ENCODE data around the gene NME7.

NME7 gene

DNA sequence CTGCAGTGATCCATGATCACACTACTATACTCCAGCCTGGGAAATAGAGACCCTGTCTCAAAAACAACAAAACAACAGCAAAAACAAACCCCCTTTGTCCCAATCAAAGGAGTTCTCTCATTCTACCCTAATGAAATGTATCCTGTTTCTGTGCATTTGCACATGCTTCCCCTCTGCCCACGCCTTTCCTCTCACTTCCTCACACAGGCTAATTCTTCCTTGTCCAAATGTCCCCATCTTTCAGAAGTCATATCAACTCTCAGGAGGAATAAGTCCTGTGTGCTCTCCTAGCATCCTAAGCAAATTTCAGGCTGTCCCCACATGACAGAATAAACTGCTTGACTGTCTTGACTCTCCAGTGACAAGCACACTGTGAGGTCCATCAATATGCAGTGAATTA lies 269.2 kb downstream of the NME7 start:
- TF ChIP-seq, protein P1, sequence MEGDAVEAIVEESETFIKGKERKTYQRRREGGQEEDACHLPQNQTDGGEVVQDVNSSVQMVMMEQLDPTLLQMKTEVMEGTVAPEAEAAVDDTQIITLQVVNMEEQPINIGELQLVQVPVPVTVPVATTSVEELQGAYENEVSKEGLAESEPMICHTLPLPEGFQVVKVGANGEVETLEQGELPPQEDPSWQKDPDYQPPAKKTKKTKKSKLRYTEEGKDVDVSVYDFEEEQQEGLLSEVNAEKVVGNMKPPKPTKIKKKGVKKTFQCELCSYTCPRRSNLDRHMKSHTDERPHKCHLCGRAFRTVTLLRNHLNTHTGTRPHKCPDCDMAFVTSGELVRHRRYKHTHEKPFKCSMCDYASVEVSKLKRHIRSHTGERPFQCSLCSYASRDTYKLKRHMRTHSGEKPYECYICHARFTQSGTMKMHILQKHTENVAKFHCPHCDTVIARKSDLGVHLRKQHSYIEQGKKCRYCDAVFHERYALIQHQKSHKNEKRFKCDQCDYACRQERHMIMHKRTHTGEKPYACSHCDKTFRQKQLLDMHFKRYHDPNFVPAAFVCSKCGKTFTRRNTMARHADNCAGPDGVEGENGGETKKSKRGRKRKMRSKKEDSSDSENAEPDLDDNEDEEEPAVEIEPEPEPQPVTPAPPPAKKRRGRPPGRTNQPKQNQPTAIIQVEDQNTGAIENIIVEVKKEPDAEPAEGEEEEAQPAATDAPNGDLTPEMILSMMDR (conservative IDR thresholded peaks at IDR 0.05; ENCODE audit: low read length) = no peak
- no peaks in the 10 kb centered on the region for H3F3A ChIP-seq (ENCODE audit: low read depth)
- H4K20me1 ChIP-seq (ENCODE audit: insufficient read depth, low read length, poor library complexity, severe bottlenecking) = no peaks in the 10 kb centered on the region
- H3K9me2 ChIP-seq (replicated peaks; ENCODE audit: low read depth, low read length) = no peaks in the 10 kb centered on the region
- H3K27me3 ChIP-seq (ENCODE audit: insufficient read depth, low read length, poor library complexity, severe bottlenecking) = no peaks in the 10 kb centered on the region
- no peak overlapping the region for H2AFZ ChIP-seq (ENCODE audit: low read length)
- H3K79me2 ChIP-seq (ENCODE audit: insufficient read depth, low read length) = no peaks in the 10 kb centered on the region
- no peaks in the 10 kb centered on the region for H3K4me1 ChIP-seq (ENCODE audit: insufficient read depth, low read length, poor library complexity, severe bottlenecking)
- no peaks in the 10 kb centered on the region for H3K9me3 ChIP-seq (ENCODE audit: insufficient read depth, low read depth, low read length)
- no peak overlapping the region for H3K9ac ChIP-seq (ENCODE audit: low read depth, low read length, poor library complexity, severe bottlenecking)
- no peak overlapping the region for H3K4me2 ChIP-seq (ENCODE audit: low read depth, low read length, poor library complexity, severe bottlenecking)
- H3K36me3 ChIP-seq (ENCODE audit: insufficient read depth, low read length) = no peaks in the 10 kb centered on the region
- no peak overlapping the region for H3K4me3 ChIP-seq (ENCODE audit: low read length, poor library complexity, severe bottlenecking)

DNA sequence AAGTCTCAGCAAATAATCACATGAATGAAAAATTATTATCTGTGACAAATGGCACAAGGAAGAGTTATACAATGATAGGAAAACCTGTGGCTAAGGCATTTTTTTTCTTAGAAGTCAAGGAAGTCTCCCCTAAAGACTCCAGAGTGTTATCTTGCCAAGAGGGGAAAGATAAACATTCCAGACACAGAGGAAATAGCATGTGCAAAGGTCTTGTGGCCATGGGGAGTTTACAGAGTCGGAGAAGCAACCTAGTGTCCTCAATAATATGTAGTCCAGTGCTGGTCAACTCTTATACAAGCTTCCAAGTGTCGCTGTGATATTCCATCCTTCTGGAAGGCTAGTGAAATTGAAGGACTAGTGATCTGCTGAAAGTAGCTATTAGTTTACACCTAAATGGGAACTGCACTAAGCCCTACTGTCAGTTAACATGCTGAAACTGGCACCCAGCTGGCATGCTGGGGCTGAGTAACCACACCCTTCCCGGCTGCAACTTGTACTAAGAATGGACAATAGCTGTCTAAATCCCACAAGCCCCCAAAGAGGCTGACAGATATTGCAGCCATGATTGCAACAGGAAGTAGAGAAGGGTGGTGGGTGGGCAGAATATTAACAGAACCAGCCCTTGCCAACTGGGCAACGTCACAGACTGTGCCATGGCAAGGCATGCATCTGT lies 272.6 kb downstream of the NME7 start:
- H3K79me2 ChIP-seq (ENCODE audit: insufficient read depth, low read length) = no peaks in the 10 kb centered on the region
- H3K9ac ChIP-seq (ENCODE audit: low read depth, low read length, poor library complexity, severe bottlenecking) = no peak overlapping the region
- no peak overlapping the region for H3K4me2 ChIP-seq (ENCODE audit: low read depth, low read length, poor library complexity, severe bottlenecking)
- no peaks in the 10 kb centered on the region for H3K4me1 ChIP-seq (ENCODE audit: insufficient read depth, low read length, poor library complexity, severe bottlenecking)
- no peak overlapping the region for H3K4me3 ChIP-seq (ENCODE audit: low read length, poor library complexity, severe bottlenecking)
- no peaks in the 10 kb centered on the region for H3K36me3 ChIP-seq (ENCODE audit: insufficient read depth, low read length)
- H3K9me2 ChIP-seq (replicated peaks; ENCODE audit: low read depth, low read length) = no peaks in the 10 kb centered on the region
- H2AFZ ChIP-seq (ENCODE audit: low read length) = no peak overlapping the region
- H3K9me3 ChIP-seq (ENCODE audit: insufficient read depth, low read depth, low read length) = no peaks in the 10 kb centered on the region
- no peaks in the 10 kb centered on the region for H3F3A ChIP-seq (ENCODE audit: low read depth)
- no peaks in the 10 kb centered on the region for H3K27me3 ChIP-seq (ENCODE audit: insufficient read depth, low read length, poor library complexity, severe bottlenecking)
- TF ChIP-seq, protein P1 (conservative IDR thresholded peaks at IDR 0.05; ENCODE audit: low read length) = no peak
- TF ChIP-seq EZH2phosphoT487 (IDR thresholded peaks at IDR 0.05; ENCODE audit: borderline replicate concordance) = no peak
- H4K20me1 ChIP-seq (ENCODE audit: insufficient read depth, low read length, poor library complexity, severe bottlenecking) = no peaks in the 10 kb centered on the region

DNA sequence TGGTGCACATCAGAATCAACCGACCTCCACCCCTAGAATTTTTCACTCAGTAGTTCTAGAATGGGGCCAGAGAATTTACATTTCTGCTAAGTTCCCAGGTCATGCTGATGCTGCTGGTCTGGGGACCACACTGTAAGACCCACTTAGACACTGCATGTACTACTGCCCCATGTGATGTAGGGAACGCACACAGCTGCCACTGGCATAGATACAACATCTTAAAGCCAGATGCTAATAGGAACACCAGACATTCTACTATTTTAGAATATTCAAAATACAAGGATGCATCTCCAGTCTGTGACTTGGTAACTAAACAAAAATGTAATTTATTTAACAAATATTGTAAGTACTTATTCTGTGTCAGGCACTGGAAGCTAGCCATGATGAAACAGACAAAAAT lies 275.2 kb downstream of the NME7 start:
- TF ChIP-seq EZH2phosphoT487 (IDR thresholded peaks at IDR 0.05; ENCODE audit: borderline replicate concordance) = no peak
- TF ChIP-seq, protein P1 (conservative IDR thresholded peaks at IDR 0.05; ENCODE audit: low read length) = no peak
- H3K4me3 ChIP-seq (ENCODE audit: low read length, poor library complexity, severe bottlenecking) = no peak overlapping the region

More for the DNA sequence above, 275.2 kb downstream of the NME7 start:
- H3K4me2 ChIP-seq (ENCODE audit: low read depth, low read length, poor library complexity, severe bottlenecking) = no peak overlapping the region
- H3K9ac ChIP-seq (ENCODE audit: low read depth, low read length, poor library complexity, severe bottlenecking) = no peak overlapping the region
- H4K20me1 ChIP-seq (ENCODE audit: insufficient read depth, low read length, poor library complexity, severe bottlenecking) = no peaks in the 10 kb centered on the region
- no peaks in the 10 kb centered on the region for H3K27me3 ChIP-seq (ENCODE audit: insufficient read depth, low read length, poor library complexity, severe bottlenecking)
- no peaks in the 10 kb centered on the region for H3F3A ChIP-seq (ENCODE audit: low read depth)
- H3K9me2 ChIP-seq (replicated peaks; ENCODE audit: low read depth, low read length) = no peaks in the 10 kb centered on the region
- no peaks in the 10 kb centered on the region for H3K9me3 ChIP-seq (ENCODE audit: insufficient read depth, low read depth, low read length)
- no peaks in the 10 kb centered on the region for H3K4me1 ChIP-seq (ENCODE audit: insufficient read depth, low read length, poor library complexity, severe bottlenecking)
- H2AFZ ChIP-seq (ENCODE audit: low read length) = no peak overlapping the region
- H3K79me2 ChIP-seq (ENCODE audit: insufficient read depth, low read length) = no peaks in the 10 kb centered on the region
- H3K36me3 ChIP-seq (ENCODE audit: insufficient read depth, low read length) = no peaks in the 10 kb centered on the region

Data from Loucy (cell line).